GM10266 (cell line): ENCODE results near the gene HAPLN1.
A peak's percentile ranks its signal among the peaks of the same experiment; 100 is the strongest.

ENCODE experiments used
- DNase-seq: peaks from one replicate; pipeline ENCODE4 v3.0.0; 2012; ENCODE audit errors: extremely low spot score
- TF ChIP-seq, protein P1 (sequence below): IDR thresholded peaks from 2 replicates; pipeline ENCODE4 v1.5.1; 2012; ENCODE audit warnings: mild to moderate bottlenecking, low read depth; ENCODE audit not compliant: control insufficient read depth, insufficient read depth; ENCODE audit errors: missing control alignments

HAPLN1 gene

DNA sequence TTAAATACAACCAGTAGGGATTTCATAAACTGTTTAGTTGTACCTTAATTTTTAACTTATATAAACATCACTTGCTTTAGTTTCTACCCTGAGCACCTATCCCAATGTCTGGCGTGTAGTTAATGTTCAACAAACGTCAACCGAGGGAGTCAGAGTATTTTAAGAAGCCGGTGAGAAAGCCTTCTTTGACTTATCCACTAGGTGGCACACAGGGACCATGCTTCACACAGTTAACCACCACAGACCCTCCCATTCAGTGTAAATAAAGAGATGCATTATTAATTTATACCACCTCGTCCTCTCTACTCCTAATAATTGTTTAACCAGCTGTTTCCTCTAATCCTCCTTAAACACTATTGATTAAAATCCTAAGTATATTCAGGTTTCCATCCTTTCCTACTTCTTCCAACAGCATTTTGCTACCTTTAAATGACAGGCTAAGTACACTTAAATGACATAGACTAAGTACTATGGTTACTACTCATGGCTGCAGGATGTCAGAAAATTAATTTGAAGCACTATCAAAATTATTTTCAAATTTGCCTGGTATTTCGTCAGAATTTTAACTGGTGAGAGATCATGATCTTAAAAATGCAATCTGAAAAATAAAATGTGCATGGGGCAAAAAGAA lies 2.3 kb downstream of the HAPLN1 start:
- DNase-seq: peak; percentile 76
- TF ChIP-seq, protein P1, sequence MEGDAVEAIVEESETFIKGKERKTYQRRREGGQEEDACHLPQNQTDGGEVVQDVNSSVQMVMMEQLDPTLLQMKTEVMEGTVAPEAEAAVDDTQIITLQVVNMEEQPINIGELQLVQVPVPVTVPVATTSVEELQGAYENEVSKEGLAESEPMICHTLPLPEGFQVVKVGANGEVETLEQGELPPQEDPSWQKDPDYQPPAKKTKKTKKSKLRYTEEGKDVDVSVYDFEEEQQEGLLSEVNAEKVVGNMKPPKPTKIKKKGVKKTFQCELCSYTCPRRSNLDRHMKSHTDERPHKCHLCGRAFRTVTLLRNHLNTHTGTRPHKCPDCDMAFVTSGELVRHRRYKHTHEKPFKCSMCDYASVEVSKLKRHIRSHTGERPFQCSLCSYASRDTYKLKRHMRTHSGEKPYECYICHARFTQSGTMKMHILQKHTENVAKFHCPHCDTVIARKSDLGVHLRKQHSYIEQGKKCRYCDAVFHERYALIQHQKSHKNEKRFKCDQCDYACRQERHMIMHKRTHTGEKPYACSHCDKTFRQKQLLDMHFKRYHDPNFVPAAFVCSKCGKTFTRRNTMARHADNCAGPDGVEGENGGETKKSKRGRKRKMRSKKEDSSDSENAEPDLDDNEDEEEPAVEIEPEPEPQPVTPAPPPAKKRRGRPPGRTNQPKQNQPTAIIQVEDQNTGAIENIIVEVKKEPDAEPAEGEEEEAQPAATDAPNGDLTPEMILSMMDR: peak; percentile 70

DNA sequence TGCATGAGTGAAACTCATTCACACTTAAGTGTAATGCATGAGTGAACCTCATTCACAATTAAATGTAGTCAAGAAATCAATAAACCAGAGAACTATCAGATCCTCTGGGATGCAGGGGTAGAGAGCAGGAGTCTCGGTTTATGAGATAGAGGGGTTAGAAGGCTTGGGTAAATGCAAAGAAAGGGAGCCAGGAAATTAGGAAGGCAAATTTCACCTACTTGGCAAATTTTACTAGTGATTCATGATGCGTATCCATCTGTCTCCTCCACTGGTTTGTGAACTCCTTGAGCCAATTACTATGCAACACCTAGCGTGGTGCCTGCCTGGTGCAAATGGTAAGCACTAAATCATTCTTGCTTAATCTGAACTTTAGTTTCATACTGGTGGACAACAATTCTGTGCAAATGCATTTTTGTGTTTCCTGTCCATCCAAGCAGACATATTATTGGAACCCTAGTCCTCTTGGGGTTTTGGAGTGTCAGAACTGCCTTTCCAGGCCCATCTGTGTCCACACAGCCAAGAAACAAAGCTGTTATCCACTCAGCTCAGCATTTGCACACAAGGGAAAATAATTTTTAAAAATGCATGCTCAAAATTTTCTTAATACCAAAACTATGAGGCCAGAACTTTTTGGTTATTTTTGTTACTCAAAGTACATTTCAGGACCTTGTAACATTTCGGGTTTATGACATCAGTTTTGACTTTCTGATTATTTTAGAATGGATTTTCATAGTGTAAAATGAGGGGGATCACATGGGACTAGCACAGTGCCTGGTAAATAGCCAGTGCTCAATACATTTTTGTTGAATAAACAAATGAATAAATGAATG lies 5.2 kb downstream of the HAPLN1 start:
- DNase-seq: no peak
- TF ChIP-seq, protein P1: no peak

DNA sequence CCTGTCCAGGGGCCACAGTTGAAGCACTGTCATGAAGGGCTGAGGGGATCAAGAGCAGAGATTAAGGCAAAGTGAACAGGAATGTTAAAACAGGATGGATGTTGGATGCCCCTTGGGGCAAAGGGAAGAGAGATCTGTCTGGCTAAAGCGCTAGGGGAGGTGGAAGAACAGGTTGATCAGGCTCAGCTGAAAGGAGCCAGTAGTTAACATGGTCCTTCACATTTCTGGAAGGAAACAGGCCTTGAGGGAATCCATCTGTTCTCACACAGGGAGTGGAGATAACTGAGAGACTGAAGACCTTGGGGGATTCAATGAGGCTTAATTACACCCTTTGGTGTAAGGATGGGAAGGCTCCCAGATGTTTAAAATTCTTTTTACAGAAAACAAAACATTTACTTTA lies 5.8 kb downstream of the HAPLN1 start:
- TF ChIP-seq, protein P1: no peak
- no peak for DNase-seq

DNA sequence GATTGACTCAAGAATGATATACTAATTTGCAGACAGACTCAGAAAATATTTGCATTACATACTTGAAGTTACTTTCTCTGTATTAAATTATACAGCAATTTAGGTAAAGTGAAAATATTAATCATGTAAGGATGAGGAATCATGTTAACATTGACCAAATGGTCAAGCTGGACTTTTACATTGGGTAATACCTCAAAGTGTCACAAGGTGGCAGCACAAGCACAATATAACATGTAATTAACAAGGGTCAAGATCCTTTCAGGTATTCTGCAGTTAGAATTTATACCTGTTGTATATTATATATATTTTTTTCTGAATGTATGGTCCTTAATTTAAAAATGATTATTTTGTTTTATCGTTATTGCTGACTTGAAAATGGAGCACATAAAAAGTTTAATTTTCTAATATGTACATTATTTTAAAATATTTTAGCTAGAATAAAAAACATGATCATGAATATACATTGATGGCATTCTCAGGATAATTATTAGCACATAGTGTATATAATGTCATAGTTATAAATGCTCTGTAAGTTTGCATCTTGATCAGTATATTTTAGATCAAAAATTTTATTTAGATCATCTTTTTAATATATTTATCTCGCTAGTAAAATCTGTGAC lies 8.6 kb downstream of the HAPLN1 start:
- peak; percentile 37 for DNase-seq
- TF ChIP-seq, protein P1: peak; percentile 74

DNA sequence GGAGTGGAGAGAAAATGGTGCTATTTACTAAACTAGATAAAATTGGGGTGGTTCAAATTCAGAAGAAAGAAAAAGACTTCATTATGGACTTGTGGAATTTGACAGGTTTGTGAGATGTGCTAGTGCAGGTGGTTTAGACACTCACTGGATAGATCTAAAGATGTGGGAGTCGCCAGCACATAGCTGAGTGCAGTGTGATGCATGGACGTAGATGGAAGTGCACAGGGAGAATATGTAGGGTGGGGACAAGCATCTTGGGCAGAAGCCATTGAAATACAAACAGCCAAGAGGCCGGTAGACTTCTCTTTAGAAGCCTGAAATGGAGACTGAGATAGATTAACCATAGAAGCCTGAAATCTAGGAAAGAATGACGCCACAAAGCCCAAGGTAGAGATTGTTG lies 10.7 kb downstream of the HAPLN1 start:
- DNase-seq: no peak
- TF ChIP-seq, protein P1: no peak

DNA sequence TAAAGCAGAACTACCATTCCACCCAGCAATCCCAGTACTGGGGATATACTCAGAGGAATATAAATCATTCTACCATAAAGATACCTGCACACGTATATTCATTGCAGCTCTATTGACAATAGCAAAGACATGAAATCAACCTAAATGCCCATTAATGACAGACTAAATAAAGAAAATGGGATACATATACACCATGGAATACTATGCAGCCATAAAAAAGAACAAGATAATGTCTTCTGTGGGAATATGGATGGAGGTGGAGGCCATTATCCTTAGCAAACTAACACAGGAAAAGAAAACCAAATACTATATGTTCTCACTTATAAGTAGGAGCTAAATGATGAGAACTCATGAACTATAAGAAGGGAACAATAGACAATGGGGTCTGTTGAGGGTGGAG lies 12.5 kb downstream of the HAPLN1 start:
- TF ChIP-seq, protein P1: no peak
- no peak for DNase-seq
